H1 (cell line): ENCODE data around the gene ADGRL3.

ENCODE experiments used
- CTBP2 ChIP-seq: IDR thresholded peaks from 2 replicates; pipeline ENCODE4 v1.7.0; 2011; ENCODE audit warnings: borderline replicate concordance, mild to moderate bottlenecking, moderate library complexity, mixed read lengths, low read length; ENCODE audit not compliant: insufficient read depth, insufficient read length
- CTCF ChIP-seq, 3 experiments: IDR thresholded peaks; 1 replicate in 2 of 3; 2 replicates in 1 of 3; pipeline versions ENCODE4 v1.5.1 to v1.6.1; 2011; ENCODE audit warnings: low read length in 3 of 3, mild to moderate bottlenecking in 3 of 3, inconsistent platforms in 2 of 3, low read depth in 1 of 3, moderate library complexity in 1 of 3; ENCODE audit not compliant: insufficient read depth in 1 of 3; ENCODE audit errors: control extremely low read depth in 1 of 3
- EZH2 ChIP-seq: fragments of 200-600 bp; sonication (generic); IDR thresholded peaks from 2 replicates; pipeline ENCODE4 v1.7.1; 2012; ENCODE audit warnings: low read depth, mild to moderate bottlenecking, moderate library complexity, low read length, inconsistent platforms; ENCODE audit not compliant: severe bottlenecking
- KDM5A ChIP-seq: fragments of 200-600 bp; IDR thresholded peaks from 2 replicates; pipeline ENCODE4 v1.7.1; 2012; ENCODE audit warnings: mild to moderate bottlenecking, low read length, inconsistent platforms, mixed read lengths
- PHF8 ChIP-seq: fragments of 200-600 bp; sonication (generic); conservative IDR thresholded peaks from 2 replicates; pipeline ENCODE4 v1.7.1; 2012; ENCODE audit warnings: low read depth, mild to moderate bottlenecking, inconsistent platforms, low read length, moderate library complexity
- POLR2A ChIP-seq, 2 experiments: IDR thresholded peaks; 1 replicate in 1 of 2; 2 replicates in 1 of 2; pipeline ENCODE4 v1.6.1; 2011; ENCODE audit warnings: low read depth in 2 of 2, low read length in 2 of 2, mild to moderate bottlenecking in 2 of 2; ENCODE audit errors: control extremely low read depth in 1 of 2
- RNF2 ChIP-seq: fragments of 200-900, 300-1000 bp; sonication (generic); IDR thresholded peaks from 2 replicates; pipeline ENCODE4 v1.7.1; 2016; ENCODE audit warnings: borderline replicate concordance, low read depth, mild to moderate bottlenecking, antibody characterized with exemption, low read length; ENCODE audit not compliant: poor library complexity, severe bottlenecking; ENCODE audit errors: missing control alignments
- RXRA ChIP-seq: IDR thresholded peaks from 2 replicates; pipeline ENCODE4 v1.6.1; 2011; ENCODE audit warnings: low read depth, mild to moderate bottlenecking, low read length, moderate library complexity; ENCODE audit not compliant: insufficient read depth
- TCF12 ChIP-seq: IDR thresholded peaks from 2 replicates; pipeline ENCODE4 v1.6.1; 2011; ENCODE audit warnings: low read depth, mild to moderate bottlenecking, low read length
- YY1 ChIP-seq: IDR thresholded peaks from 2 replicates; pipeline ENCODE4 v1.6.1; 2011; ENCODE audit warnings: low read depth, mild to moderate bottlenecking, low read length
- TF ChIP-seq, protein P1 (sequence below): IDR thresholded peaks from 2 replicates; pipeline ENCODE4 v1.6.1; 2012; ENCODE audit warnings: inconsistent platforms

DNA sequence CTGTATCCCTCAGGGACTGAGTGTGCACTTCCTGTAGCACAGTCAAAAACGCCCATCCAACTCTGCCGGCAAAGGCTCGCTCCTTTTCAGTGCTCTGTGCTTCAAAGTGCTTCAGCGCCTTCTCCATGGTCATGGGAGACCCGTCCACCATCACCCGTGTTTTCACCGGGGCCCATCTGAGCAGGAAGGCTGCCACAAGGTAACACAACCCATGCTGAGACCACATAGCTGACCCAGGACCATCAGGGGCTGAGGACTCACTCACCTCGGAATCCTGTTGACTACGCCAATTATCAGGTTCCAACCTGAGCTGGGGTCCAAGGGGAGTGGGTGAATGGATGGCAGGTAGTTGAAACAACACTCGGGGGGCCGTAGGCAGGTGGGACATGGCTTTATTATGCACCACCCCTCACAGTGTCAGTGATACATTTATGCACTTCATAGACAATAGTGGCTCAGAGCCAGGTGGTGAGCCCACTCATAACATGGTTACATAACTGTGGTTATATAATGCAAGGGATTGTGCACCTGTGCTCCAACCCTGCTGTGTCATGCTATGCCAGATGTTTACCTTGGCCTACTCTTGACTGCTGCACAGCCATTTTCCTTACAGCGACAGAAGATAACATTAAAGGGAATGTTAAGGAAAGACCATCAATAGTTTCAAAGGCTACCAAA is 227.8 kb downstream of the ADGRL3 start:
- TF ChIP-seq TCF12 (no peak), KDM5A (no peak), CTCF (IDR thresholded peaks at IDR 0.05; ENCODE audit: control extremely low read depth in 1 of 3, insufficient read depth in 1 of 3, low read depth in 1 of 3, low read length in 3 of 3) (no peak), RNF2 (no peak), YY1 (no peak), EZH2 (no peak), POLR2A (IDR thresholded peaks at IDR 0.05; ENCODE audit: control extremely low read depth in 1 of 2, low read depth in 2 of 2, low read length in 2 of 2) (no peak), PHF8 (no peak), RXRA (no peak), CTBP2 (no peak)
- TF ChIP-seq, protein P1, sequence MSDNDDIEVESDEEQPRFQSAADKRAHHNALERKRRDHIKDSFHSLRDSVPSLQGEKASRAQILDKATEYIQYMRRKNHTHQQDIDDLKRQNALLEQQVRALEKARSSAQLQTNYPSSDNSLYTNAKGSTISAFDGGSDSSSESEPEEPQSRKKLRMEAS = no peak
